Caco-2 (cell line): ENCODE measurements around the gene ZNF324. TPM values are rescaled to one million over a fixed set of nuclear protein-coding genes. Genes with fewer than 3 reads are reported as not detected.

Experiments
- BruUV-seq: library from RNA; stranded (reverse); fragments of 400-500 nt; replicated peaks from 2 replicates; lab custom pipeline; 2021; lab: Mats Ljungman, UMichigan
- CTCF ChIA-PET: fragments of 300-600 bp; sonication (Branson Sonifier 250); formaldehyde crosslinking; loops from one replicate; lab custom pipeline; 2022; ENCODE audit warnings: antibody characterized with exemption; lab: Charles Lee
- POLR2A ChIA-PET: fragments of 300-600 bp; sonication (Branson Sonifier 250); formaldehyde crosslinking; loops from one replicate; lab custom pipeline; 2022; ENCODE audit warnings: antibody characterized with exemption; lab: Charles Lee
- DNase-seq, 2 experiments: peaks; one replicate each; pipeline versions ENCODE4 v3.0.0 to v3.0.0-alpha.2; 2020 to 2022
- H3K27me3 ChIP-seq: replicated peaks from 2 replicates; pipeline ENCODE4 v1.6.0; 2011; ENCODE audit warnings: low read length; ENCODE audit not compliant: control insufficient read depth, insufficient read depth
- H3K36me3 ChIP-seq: 2 replicates; pipeline ENCODE4 v1.5.1; 2011; ENCODE audit warnings: low read length; ENCODE audit not compliant: control insufficient read depth, insufficient read depth
- H3K4me1 ChIP-seq: fragments of 250-450 bp; sonication (Bioruptor Pico); 2 replicates; pipeline ENCODE4 v1.5.1; 2020; ENCODE audit warnings: mild to moderate bottlenecking
- H3K4me3 ChIP-seq: 2 replicates; pipeline ENCODE4 v1.5.1; 2011; ENCODE audit warnings: low read depth, mild to moderate bottlenecking, control low read depth, low read length
- H3K9me3 ChIP-seq: fragments of 250-450 bp; sonication (Bioruptor Pico); 2 replicates; pipeline ENCODE4 v1.5.1; 2020; ENCODE audit warnings: mild to moderate bottlenecking, moderate library complexity
- H3K27ac Mint-ChIP-seq: one replicate; pipeline ENCODE4 v1.8.0; 2022; ENCODE audit warnings: mixed read lengths; ENCODE audit not compliant: unreplicated experiment
- H3K27me3 Mint-ChIP-seq: one replicate; pipeline ENCODE4 v1.8.0; 2022; ENCODE audit warnings: mixed read lengths; ENCODE audit not compliant: insufficient read depth, unreplicated experiment
- H3K36me3 Mint-ChIP-seq: one replicate; pipeline ENCODE4 v1.8.0; 2022; ENCODE audit warnings: mild to moderate bottlenecking, mixed read lengths; ENCODE audit not compliant: insufficient read depth, unreplicated experiment
- H3K4me1 Mint-ChIP-seq: one replicate; pipeline ENCODE4 v1.8.0; 2022; ENCODE audit warnings: low read depth, mixed read lengths; ENCODE audit not compliant: unreplicated experiment
- H3K4me3 Mint-ChIP-seq: one replicate; pipeline ENCODE4 v1.8.0; 2022; ENCODE audit warnings: mild to moderate bottlenecking, moderate library complexity, mixed read lengths; ENCODE audit not compliant: unreplicated experiment
- H3K9me3 Mint-ChIP-seq: one replicate; pipeline ENCODE4 v1.8.0; 2022; ENCODE audit warnings: mixed read lengths; ENCODE audit not compliant: unreplicated experiment
- intact Hi-C: fragments of 100-400 bp; cut with micrococcal nuclease; formaldehyde crosslinking; loops from one replicate; pipeline ENCODE4 v1.10.0; 2022; ENCODE audit not compliant: unreplicated experiment
- total RNA-seq: library from RNA; stranded (reverse); gene quantifications from 2 replicates; pipeline ENCODE4 v1.2.3, GENCODE V29; 2022
- TF ChIP-seq, protein P1 (sequence below), 2 experiments: fragments of 200-600 bp in 1 of 2; IDR thresholded peaks; 1 replicate in 1 of 2; 2 replicates in 1 of 2; pipeline versions ENCODE4 v1.5.1 to v1.8.0; 2011 to 2022; ENCODE audit warnings: antibody characterized with exemption in 1 of 2, control low read depth in 1 of 2, inconsistent platforms in 1 of 2, low read depth in 1 of 2, low read length in 1 of 2, mild to moderate bottlenecking in 1 of 2, moderate library complexity in 1 of 2; ENCODE audit not compliant: insufficient read depth in 1 of 2, severe bottlenecking in 1 of 2, unreplicated experiment in 1 of 2

Gene ZNF324
- total RNA-seq, 1 experiment from 2014 or later = 10.6 TPM

DNA sequence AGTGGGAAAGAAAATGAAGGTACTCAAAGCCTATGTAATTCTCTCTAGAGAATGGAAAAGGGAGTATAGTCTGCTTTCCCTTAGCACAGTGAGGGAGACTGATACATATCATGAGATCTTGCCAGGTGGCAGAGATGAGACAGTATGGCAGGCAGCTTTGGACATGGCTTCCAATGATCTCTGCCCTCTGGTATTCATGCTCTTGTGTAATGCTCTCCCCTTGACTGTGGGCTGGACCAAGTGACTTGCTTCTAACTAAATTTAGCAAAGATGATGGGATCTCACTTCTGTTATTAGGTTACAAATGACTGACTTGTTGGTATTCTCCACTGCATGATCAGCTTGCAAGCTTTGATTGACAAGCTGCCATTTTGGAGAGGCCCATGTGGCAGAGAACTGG is 37.1 kb upstream of the ZNF324 start:
- peaks cover 3% of the 10 kb centered on the region for H3K27me3 Mint-ChIP-seq
- Histone ChIP-seq H3K36me3 (no peaks in the 10 kb centered on the region), H3K9me3 (peaks cover 25% of the 10 kb centered on the region)

DNA sequence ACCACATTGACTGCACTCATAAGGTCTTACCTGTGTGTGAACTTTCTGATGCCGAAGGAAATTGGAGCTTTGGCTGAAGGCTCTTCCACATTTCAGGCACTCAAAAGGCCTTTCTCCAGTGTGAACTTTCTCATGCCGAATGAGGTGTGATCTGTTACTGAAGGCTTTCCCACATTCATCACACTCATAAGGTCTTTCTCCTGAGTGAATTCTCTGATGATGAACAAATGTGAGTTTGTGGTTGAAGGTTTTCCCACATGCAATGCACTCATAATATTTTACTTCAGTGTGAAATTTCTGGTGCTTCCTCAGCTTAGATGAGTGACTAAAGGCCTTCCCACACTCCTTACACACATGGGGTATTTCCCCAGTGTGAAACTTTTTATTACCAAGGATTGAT is 32.7 kb upstream of the ZNF324 start:
- TF ChIP-seq, protein P1, sequence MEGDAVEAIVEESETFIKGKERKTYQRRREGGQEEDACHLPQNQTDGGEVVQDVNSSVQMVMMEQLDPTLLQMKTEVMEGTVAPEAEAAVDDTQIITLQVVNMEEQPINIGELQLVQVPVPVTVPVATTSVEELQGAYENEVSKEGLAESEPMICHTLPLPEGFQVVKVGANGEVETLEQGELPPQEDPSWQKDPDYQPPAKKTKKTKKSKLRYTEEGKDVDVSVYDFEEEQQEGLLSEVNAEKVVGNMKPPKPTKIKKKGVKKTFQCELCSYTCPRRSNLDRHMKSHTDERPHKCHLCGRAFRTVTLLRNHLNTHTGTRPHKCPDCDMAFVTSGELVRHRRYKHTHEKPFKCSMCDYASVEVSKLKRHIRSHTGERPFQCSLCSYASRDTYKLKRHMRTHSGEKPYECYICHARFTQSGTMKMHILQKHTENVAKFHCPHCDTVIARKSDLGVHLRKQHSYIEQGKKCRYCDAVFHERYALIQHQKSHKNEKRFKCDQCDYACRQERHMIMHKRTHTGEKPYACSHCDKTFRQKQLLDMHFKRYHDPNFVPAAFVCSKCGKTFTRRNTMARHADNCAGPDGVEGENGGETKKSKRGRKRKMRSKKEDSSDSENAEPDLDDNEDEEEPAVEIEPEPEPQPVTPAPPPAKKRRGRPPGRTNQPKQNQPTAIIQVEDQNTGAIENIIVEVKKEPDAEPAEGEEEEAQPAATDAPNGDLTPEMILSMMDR (IDR thresholded peaks at IDR 0.05; ENCODE audit: insufficient read depth in 1 of 2, low read depth in 1 of 2, low read length in 1 of 2, severe bottlenecking in 1 of 2, unreplicated experiment in 1 of 2) = no peak
- H3K9me3 ChIP-seq = peaks cover 25% of the 10 kb centered on the region
- ChIA-PET CTCF (no interaction called here), POLR2A (interaction anchor here (0.6 kb wide), 1 partner anchor 26 kb away, joined by 10 read pairs; no protein-coding TSS in a partner anchor)
- Mint-ChIP-seq H3K36me3 (no peaks in the 10 kb centered on the region), H3K9me3 (peaks cover 11% of the 10 kb centered on the region), H3K4me3 (no peak overlapping the region), H3K27ac (no peak overlapping the region), H3K27me3 (peaks cover 3% of the 10 kb centered on the region), H3K4me1 (no peaks in the 10 kb centered on the region)
- no peaks in the 10 kb centered on the region; the same call in 1 of the 2 replicates for H3K27me3 ChIP-seq
- BruUV-seq = no TSS peak
- no peak for DNase-seq
- intact Hi-C loops = no loop called here
- H3K36me3 ChIP-seq = no peaks in the 10 kb centered on the region
- H3K4me1 ChIP-seq = no peaks in the 10 kb centered on the region
- H3K4me3 ChIP-seq = no peak overlapping the region

More for the DNA sequence above, 37.1 kb upstream of the ZNF324 start:
- H3K4me3 ChIP-seq = no peak overlapping the region
- H3K4me3 Mint-ChIP-seq = no peak overlapping the region
- peaks cover 18% of the 10 kb centered on the region for H3K9me3 Mint-ChIP-seq
- no peaks in the 10 kb centered on the region; the same call in 1 of the 2 replicates for H3K27me3 ChIP-seq
- TF ChIP-seq, protein P1 (IDR thresholded peaks at IDR 0.05; ENCODE audit: insufficient read depth in 1 of 2, low read depth in 1 of 2, low read length in 1 of 2, severe bottlenecking in 1 of 2, unreplicated experiment in 1 of 2) = no peak
- no peaks in the 10 kb centered on the region for H3K4me1 ChIP-seq
- no peaks in the 10 kb centered on the region for H3K4me1 Mint-ChIP-seq
- ChIA-PET POLR2A (no interaction called here), CTCF (no interaction called here)
- no TSS peak for BruUV-seq
- H3K27ac Mint-ChIP-seq = no peak overlapping the region
- H3K36me3 Mint-ChIP-seq = no peaks in the 10 kb centered on the region
- DNase-seq = no peak
- intact Hi-C loops = no loop called here

DNA sequence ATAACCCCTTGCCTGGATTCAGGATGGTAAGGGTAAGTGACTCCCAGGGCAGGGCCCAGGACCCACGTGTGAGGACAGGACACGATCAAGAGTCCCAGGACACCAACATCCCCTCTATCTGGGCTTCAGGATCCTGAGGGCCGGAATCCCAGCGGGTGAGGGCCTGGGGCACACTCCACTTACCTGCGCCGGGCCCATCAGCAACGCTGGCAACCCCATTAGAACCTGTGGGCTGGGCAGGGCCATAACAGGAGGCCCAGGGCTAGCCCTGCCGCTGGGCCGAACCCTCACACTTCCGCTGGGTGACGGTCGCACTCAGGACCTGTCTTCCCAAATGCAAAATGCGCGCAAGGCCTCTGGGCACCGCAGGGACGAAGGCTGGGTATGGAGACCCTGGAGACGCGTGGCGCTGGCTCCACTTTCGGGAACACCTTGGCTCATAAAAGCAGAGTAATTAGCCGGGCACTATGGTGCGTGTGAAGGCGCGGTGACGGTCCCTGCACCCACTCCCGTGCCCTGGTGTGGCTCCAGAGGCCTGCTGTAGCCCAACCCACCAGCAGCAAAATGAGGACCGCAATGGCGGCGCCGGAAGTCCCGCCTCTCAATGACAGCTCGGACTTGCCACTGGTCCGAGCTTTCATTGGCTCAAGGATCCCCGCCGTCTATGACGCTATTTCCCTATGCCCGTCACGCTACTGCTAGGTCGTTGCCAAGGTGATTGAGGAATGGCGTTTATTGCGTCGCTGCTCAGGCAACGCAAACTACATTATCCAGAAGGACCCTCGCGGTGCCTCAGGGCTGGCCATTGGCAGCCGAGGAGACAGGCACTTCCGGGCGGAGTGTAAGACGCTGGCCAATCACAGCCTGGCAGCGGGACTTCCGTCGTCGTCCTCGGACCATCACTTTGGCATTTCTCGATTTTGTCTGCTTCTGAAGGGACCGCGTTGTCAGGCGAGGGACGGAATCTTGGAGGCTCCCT is 27.0 kb upstream of the ZNF324 start, which contains the start of gene ZNF132:
Gene ZNF132, minus strand, starts transcription at position 578 of the 979 bp plus-strand sequence. Its CDS starts 332 bp downstream, at position 246.
- Mint-ChIP-seq H3K4me3 (no peak within 1 kb of the TSS), H3K9me3 (no peaks in the 10 kb centered on the region), H3K27ac (no peak within 1 kb of the TSS), H3K27me3 (no peaks in the 10 kb centered on the region), H3K36me3 (no peaks in the 10 kb centered on the region), H3K4me1 (no peaks in the 10 kb centered on the region)
- TF ChIP-seq, protein P1 (IDR thresholded peaks at IDR 0.05; ENCODE audit: insufficient read depth in 1 of 2, low read depth in 1 of 2, low read length in 1 of 2, severe bottlenecking in 1 of 2, unreplicated experiment in 1 of 2) = no peak
- POLR2A ChIA-PET = no interaction called here
- H3K4me1 ChIP-seq = no peaks in the 10 kb centered on the region
- CTCF ChIA-PET = no interaction called here
- no peaks in the 10 kb centered on the region for H3K9me3 ChIP-seq
- H3K4me3 ChIP-seq = no peak within 1 kb of the TSS
- no TSS peak for BruUV-seq
- H3K36me3 ChIP-seq = no peaks in the 10 kb centered on the region
- no peak for DNase-seq
- intact Hi-C loops = no loop called here
- no peaks in the 10 kb centered on the region for H3K27me3 ChIP-seq
